Measurements from ENCODE around the gene GCDH. TPM values are rescaled to one million over a fixed set of nuclear protein-coding genes. Genes with fewer than 3 reads are reported as not detected.
"Not testable (repeated sequence)": the region's sequence is repeated elsewhere in the genome, so short reads cannot be mapped to it uniquely, and the experiment has no call there.

Gene GCDH
- total RNA-seq, 1 donor from 2014 or later = 17.9 TPM

DNA sequence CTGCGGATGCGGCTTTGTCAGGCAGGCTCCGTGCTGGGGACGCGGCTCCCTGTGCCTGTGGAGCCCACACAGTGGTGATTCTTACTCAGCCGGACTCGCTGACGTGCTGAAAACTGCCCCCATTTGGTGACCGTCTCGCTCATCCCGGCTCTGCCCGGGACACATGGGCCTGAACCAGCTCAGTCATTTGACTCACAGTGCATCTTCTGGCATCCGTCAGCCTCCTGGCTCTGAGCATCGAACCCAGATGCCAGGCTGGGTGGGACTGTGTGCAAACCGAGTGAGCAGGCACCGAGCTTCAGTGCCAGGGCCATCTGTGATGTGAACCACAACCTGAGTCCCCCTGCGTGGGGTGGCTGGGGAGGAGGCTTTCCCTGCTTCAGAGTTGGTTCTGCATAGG, 5.5 kb downstream of the GCDH start:
- no peak for FAIRE-seq
- no peak for DNase-seq (ENCODE audit: low spot score in 2 of 2)

DNA sequence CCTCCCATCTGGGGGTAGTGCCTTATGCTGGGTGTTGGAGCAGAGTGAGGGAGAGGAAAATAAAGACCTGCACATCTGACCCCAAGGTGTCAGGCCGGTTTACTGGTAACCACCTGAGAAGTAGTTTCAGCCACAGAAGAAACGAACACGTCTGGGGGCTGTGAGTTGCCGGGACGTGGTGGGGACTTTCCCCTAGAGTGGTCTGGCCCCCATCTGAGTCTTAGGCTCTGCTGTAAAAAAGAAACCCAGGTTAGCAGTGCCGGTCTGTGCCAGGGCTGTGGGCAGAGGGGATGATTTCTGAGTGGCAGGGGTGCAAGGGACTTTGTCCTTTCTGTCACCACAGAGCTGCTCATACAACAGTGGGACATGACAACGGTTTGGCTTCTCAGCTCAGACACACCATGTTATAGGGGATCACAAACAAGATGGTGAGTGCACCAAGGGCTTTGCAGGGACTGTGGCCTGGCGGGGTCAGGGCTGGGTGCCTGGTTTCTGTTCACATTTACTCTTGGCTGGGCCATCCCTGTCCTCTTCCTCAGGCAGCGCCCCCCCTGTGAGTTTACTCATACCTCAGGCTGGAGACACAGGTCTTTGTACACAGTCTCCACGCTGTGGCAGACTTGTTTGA, 9.0 kb downstream of the GCDH start:
- DNase-seq (ENCODE audit: low spot score in 2 of 2) = no peak
- no peak for FAIRE-seq

DNA sequence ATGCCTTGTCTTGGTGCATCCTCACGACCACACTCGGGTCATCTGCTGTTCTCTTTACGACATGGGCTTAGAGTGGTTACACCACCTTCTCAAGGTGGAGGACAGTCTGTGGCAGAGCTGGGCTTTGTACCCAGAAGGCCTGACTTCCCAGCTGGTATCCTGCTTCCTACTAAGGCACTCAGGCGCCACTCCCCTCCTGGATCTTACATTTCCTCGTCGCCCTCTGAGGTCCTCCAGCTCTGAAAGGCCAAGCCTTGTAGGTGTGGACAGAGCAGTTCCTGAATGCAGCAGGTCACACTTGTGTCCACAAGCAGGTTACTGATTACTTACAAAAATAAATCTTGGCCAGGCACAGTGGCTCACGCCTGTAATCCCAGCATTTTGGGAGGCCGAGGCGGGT, 16.2 kb downstream of the GCDH start:
- no peak for FAIRE-seq
- DNase-seq (ENCODE audit: low spot score in 2 of 2) = no peak

DNA sequence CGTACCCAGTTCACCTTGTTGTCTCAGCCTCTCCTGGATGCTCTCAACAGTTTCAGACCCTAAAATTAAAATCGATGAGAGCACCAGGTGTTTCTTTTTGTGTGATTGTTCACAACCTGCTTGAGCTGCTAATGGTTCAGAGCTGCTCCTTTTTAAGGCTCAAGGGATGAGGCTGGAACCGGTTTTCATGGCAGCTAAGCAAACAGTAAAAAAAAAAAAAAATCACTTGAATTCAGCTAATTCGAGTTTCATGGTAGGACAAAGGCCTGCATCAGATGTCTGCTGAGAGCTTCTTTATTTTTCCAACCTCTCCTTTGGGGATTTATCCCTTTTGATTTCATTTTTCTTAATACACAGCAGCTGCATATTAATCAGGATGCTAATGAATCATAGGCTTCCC, 21.6 kb downstream of the GCDH start:
- FAIRE-seq (no peak), DNase-seq (ENCODE audit: low spot score in 2 of 2) (no peak)

DNA sequence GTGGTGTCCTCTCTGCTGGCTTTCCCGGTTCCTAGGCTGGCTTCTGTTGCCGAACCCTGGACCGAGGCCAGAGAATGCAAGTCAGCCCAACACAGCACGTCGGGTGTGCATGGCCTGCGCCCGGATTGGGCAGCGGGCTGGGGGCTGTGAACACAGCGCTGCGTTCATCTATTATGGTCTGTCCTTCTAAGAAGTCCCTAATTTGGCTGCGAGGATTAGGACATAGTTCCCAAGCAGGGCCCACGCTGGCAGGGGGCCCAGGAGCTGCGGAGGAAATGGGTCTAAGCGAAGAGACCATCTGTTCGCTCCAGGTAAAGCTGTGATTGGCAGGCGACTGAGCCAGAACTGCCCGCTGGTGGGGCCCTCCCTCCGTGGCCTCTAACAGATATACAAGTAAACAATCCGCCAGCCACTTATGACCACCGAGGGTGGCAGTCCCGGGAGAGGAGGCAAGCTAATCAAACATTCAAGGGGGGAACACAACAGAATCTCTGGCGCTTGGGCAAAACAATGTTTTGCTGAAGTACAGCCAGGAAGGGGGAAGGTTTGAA, 22.1 kb downstream of the GCDH start:
- FAIRE-seq (no peak), DNase-seq (ENCODE audit: low spot score in 2 of 2) (peak in 1 of 2 donors; percentile 70)

DNA sequence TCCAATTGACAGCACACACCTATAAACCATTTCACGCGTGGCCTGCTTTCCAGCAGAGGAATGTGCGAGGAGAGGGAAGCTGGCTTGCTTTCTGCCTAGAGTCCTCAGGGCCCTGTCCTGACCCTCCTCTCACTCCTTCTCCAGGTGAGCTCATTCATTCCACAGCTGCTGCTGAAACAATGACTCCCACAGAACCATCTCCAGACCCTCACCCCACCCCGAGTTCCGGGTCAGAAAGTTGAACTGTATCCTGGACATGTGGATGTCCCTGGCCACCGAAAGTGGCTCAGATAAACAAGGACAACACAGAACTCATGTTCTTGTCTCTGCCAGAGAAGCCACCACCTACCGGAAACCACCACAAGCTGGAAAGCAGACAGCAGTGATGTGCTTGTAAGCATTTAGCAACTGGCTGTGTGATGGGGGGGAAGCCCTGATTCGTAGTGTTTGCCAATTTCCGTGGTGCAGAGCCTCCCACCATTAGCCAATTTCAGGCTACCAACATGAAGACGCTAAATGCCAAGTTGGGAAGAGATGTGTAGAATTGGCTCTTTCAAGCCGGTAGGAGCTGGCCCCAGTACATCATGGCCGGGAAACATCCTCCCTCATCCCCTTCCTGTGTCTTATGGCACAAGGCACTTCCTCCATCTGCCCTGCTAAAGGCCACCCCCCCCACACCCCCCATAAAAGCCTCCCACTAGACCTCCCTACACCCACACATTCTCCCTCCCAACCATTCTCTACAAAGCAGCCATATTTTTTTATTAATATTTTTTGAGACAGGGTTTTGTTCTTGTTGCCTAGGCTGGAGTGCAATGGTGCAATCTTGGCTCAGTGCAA, 23.1 kb downstream of the GCDH start:
- FAIRE-seq (no peak), DNase-seq (ENCODE audit: low spot score in 2 of 2) (no peak)

DNA sequence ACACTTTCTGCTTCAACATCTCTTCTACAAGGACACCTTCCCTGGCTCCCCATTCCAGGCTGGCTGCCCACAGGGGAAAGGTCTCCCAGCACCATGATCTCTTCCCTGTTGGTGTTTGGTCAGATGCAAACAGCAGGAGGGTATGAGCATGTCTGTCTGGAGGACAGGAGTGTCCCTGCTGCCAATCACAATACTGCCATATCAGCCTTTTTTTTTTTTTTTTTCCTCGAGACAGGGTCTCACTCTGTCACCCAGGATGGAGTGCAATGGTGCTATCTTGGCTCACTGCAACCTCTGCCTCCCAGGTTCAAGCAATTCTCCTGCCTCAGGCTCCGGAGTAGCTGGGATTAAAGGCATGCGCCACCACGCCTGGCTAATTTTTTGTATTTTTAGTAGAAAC, 24.9 kb downstream of the GCDH start:
- FAIRE-seq; DNase-seq (ENCODE audit: low spot score in 2 of 2): not testable (repeated sequence)

DNA sequence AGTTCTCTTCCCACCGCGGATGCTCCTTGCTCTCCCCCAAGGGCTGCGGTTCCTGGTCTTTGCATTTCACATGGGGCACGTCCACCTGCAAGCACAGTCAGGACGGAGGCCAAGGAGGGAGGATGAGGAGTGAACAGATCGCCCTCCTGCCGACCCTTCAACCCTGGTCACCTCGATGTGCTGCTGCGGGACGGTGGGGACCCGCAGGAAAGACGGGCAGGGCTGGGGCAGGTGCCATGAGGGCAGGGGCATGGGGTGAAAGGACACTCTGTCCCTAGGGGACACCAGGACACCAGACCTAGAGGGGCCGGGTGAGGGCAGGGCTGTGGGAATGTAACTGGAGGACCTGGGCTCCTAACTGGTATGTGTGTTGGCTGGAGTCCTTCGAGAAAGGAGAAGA, 27.3 kb downstream of the GCDH start:
- FAIRE-seq (no peak), DNase-seq (ENCODE audit: low spot score in 2 of 2) (no peak)

DNA sequence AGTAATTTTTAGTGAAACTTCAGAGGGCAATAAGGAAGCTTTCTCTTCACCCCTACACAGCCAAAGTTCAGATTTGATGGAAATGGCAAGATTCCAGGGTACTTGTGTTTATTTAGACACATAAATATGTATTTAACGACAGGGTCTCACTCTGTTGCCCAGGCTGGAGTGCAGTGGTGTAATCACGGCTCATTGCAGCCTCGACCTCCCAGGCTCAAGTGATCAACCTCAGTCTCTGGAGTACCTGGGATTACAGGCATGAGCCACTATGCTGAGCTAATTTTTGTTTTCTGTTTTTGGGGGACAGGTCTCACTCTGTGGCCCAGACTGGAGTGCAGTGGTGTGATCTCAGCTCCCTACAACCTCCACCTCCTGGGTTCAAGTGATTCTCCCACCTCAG, 30.1 kb downstream of the GCDH start:
- FAIRE-seq (no peak), DNase-seq (ENCODE audit: low spot score in 2 of 2) (no peak)

DNA sequence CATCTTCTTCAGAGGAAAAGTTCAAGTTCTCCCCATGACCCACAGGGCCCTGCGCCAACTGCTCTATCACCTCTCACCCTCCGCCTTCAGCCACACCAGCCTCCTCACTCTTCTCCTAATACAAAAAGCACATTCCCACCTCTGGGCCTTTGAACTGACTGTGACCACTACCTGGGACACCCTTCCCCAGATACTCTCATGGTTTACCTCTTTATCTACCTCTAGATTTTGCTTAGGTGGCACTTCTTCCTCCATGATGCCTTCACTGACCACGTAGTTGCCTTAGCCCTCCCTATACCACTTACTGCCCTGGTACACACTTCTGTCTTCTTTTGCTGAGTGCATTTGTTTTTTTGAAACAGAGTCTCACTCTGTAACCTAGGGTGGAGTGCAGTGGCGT, 32.0 kb downstream of the GCDH start:
- FAIRE-seq = no peak

DNA sequence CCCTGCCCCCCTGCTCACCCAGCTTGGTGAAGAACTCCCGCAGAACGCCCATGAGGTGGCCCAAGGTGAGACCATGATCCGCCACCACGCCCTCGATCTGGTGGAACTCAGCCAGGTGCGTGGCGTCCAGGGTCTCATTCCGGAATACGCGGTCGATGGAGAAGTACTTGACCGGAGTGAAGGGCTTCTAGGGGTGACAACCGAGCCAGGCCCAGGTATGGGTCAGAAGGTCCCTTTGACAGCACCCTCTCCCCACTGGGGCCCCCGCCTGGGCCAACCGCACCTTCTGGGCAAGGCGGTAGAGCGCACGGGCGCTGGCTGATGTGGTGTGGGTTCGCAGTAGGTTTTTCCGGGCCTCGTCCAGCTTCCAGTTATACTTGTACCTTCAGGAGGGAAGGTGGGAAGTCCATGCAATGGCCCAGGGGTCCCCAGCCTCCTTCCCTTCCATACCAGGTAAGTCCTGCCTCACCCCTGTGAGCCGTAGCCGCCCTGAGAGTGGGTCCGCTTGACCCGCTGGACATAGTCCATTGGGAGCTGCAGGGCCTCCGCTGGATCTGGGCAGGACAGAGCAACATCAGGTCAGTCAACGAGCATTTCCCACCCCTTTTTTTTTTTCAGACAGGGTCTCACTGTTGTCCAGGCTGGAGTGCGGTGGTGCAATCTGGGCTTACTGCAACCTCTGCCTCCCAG, 33.8 kb downstream of the GCDH start:
- DNase-seq (ENCODE audit: low spot score in 2 of 2) = no peak
- no peak for FAIRE-seq

More for the DNA sequence above, 32.0 kb downstream of the GCDH start:
- no peak for DNase-seq (ENCODE audit: low spot score in 2 of 2)

DNA sequence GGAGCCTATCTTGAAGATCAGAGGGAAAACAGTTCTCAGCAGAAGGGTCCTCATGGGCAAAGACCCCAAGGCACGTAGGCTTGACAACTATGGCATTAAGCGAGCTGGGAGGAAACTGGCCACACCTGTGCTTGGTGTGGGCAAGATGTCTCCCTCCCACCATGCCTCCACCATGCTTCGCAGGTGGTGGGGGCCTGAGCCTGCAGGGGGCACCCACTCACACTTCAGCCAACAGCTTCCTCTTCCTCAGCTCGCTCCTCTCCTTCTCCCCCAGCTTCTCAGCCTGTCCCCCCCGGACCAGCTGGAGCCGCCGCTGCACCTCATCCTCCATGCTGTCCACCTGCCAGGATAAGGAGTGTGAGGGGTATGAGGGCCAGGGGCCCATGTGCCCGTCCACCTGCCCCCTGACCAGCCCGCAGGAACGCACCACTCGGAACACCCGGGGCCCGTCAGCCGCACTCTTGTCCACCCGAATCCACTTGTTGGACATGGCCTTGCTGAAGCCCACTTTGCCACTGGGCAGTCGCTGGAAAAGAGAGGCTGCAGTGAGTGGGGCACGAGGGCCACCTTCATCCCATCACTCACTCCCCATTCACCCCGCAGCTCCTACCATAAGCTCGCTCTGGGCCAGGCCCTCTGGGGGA, 39.2 kb downstream of the GCDH start:
- DNase-seq (ENCODE audit: low spot score in 2 of 2) = no peak
- no peak for FAIRE-seq

DNA sequence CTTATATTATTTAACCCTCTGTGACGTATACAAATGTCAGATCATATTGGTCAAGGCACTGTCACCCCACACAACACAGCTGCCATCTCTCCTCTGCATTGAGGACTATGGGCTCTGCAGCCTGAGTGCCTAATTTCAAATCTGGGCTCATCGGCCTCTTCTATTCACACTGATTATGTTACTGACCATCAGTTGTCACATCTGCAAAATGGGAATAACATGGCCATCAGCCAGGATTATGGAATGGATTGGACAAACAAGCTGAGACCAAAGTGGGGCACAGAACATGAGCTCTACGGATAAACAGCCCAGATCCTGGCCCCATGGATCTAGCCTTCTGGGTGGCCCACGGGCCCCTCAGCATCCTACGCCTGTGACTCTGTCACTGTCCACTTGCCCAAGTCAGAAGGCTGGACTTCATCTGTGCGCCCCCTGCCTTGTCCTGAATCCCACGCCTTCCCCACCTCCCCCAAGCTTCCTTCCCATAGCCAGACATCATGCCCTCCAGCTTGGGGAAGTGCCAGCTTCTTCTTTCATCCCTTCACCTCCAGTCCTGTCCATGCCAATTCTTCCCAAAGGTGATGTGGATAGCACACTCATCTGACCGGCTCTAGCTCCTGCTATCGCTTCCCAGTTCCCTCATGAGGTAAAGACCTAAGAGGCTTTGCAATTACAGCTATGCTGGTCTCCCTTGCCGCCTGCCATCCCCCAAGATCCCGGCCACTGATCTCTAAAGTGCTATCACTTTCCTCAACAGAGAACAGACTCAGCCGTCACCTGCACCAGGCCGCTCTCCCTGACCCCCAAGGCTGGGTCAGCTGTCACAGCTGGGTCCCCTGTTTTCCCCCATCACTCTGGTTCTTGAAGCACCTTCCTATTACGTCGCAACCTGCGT, 41.7 kb downstream of the GCDH start:
- DNase-seq (ENCODE audit: low spot score in 2 of 2) (no peak), FAIRE-seq (no peak)

DNA sequence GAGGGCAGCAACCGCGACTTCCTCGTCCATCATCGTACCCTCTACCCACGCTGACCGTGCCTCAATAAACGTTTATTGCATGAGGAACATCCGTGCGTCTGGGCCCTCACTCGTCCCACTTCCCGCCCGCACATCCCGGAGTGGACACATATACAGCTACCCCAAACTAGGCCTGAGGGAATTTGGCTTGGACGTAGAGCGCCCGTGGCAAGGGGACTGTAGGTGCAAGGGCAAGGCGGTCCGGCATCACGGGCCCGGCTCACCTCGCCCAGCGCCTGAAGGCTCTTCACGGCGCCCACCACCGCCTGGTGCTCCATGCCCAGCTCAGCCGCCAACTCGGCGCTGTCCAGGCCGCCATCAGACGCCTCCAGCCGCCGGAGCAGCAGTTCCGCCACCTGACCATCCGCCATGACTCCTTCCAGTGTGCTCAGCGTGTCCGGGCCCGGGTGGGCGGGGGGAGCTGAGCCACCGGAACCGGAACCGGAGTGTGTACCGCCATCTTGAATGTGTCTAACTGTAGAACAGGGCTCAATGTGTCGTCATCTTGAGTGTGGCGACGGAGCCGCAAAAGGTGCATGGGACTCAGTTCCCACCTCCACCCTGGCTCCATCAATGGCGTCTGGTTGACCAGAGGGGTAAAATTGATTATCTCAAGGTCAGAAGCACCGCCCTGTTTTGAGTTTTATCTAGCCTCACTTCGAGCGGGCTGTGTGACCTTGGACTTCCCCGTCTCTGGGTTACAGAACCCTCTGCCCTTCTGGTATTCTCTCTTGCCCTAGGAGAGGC, 42.5 kb downstream of the GCDH start, which contains the start of gene FARSA:
TSS of gene FARSA (minus strand) at position 425 of the 786 bp plus-strand sequence. CDS start at position 410, 15 bp downstream.
- FAIRE-seq = no peak
- DNase-seq (ENCODE audit: low spot score in 2 of 2) = peak; percentile 92 to 94

DNA sequence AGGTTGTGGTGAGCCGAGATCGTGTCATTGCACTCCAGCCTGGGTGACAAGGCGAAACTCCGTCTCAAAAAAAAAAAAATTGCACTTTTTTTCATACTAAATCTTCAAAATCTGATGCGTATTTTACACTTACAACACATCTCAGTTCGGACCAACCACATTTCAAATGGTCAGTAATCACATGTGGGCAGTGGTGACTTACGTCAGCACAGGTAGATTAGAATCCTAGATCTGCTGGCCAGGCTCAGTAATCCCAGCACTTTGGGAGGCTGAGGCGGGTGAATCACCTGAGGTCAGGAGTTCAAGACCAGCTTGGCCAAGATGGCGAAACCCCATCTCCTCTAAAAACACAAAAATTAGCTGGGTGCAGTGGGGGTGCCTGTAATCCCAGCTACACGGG, 44.1 kb downstream of the GCDH start:
- FAIRE-seq (no peak), DNase-seq (ENCODE audit: low spot score in 2 of 2) (no peak)

DNA sequence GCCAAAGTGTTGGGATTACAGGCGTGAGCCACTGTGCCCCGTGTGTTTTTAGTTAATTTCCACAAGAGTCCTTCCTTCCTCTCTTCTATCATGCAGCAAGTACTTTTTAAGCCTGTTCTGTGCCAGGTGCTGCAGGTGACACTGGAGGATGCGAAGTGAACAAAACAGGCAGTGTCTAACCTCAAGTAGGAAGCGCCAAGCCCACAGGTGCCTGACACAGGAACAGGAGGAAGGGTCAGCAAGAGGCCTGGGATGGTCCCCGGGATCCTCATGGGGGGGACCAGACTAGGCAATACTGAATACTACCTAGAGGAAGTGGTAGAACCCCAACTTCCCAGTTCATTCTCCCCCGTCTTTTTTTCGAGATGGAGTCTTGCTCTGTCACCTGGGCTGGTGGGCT, 45.6 kb downstream of the GCDH start:
- DNase-seq (ENCODE audit: low spot score in 2 of 2) = no peak
- FAIRE-seq = no peak

DNA sequence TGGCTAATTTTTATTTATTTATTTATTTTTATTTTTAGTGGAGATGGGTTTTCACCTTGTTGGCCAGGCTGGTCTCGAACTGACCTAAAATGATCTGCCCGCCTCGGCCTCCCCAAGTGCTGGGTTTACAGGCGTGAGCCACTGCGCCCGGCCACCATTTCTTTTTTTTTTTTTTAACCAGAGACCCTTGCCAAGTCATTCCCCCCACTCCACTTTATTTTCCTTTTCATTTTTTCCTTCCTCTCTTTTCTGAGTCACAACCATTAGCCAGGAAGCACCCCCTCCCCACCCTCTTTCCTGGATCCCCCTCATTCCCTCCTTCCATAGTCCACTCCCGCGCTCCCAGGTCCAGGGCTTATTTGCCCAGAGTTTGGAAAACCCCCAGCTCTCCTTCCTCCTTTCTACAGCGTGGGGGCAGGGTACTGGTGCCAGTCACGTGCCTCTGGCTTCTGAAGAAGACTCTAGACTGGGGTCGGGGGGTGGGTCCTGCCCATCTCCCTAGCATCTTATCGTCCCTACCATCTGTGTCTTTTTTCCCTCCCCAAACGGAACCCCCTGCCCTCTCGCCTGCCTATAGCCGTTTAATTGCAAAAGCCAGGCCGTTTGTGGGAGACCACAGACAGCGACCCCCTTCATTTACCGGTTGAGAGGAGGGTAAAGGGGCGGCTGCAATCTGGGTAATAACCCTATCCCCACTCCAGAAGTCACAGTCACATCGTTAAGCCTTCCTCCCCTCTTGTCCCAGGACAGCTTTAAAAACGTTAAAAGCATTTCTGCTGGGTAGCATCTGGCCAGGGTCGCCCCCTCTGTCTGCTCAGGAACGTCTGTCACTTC, 46.4 kb downstream of the GCDH start:
- no peak for FAIRE-seq
- DNase-seq (ENCODE audit: low spot score in 2 of 2) = no peak
